Activated CD4-positive, alpha-beta T cell treated with anti-CD3 and anti-CD28 coated beads, Interleukin-2, amount 50 U/mL, for 1 hour (primary cell): Measurements from ENCODE around the gene ELMOD3.
"Not testable (repeated sequence)": the region's sequence is repeated elsewhere in the genome, so short reads cannot be mapped to it uniquely, and the experiment has no call there.

Experiments
- DNase-seq: peaks from one replicate; pipeline ENCODE4 v3.0.0-alpha.2; 2020

The ELMOD3 gene

GRCh38 chr2:85405201-85406059 is 50.9 kb downstream of the ELMOD3 start:
- DNase-seq: peak; percentile 58

GRCh38 chr2:85409845-85410583 is 55.4 kb downstream of the ELMOD3 start, which contains the start of gene CAPG:
TSS of gene CAPG (minus strand) at chr2:85410366. CDS start at chr2:85402145, 8,221 bp downstream.
- peak; percentile 26 for DNase-seq

GRCh38 chr2:85410584-85411404 is 56.2 kb downstream of the ELMOD3 start:
- DNase-seq: no peak

GRCh38 chr2:85411405-85411748 is 56.8 kb downstream of the ELMOD3 start:
- no peak for DNase-seq

GRCh38 chr2:85413592-85414420 is 59.2 kb downstream of the ELMOD3 start:
- DNase-seq: no peak

GRCh38 chr2:85414421-85414759 is 59.8 kb downstream of the ELMOD3 start:
- DNase-seq: not testable (repeated sequence)

GRCh38 chr2:85414761-85415553 is 60.4 kb downstream of the ELMOD3 start:
- no peak for DNase-seq

GRCh38 chr2:85415980-85416650 is 61.5 kb downstream of the ELMOD3 start:
- DNase-seq: no peak

GRCh38 chr2:85418132-85419008 is 63.8 kb downstream of the ELMOD3 start, which contains the start of gene SH2D6:
TSS of gene SH2D6 (plus strand) at chr2:85418714. CDS start at chr2:85429466, 10,752 bp downstream.
- peak; percentile 82 for DNase-seq

GRCh38 chr2:85419009-85419675 is 64.6 kb downstream of the ELMOD3 start:
- DNase-seq: no peak

- DNase-seq: peak; percentile 88
These were observed 66.1 kb downstream of the ELMOD3 start for GRCh38 chr2:85420536-85421259.

GRCh38 chr2:85421260-85422071 is 66.9 kb downstream of the ELMOD3 start:
- DNase-seq: no peak

- DNase-seq: no peak
These were observed 67.5 kb downstream of the ELMOD3 start for GRCh38 chr2:85422072-85422457.

- DNase-seq: no peak
These were observed 69.0 kb downstream of the ELMOD3 start for GRCh38 chr2:85423525-85423924.

GRCh38 chr2:85425588-85425987 is 71.0 kb downstream of the ELMOD3 start:
- no peak for DNase-seq

- DNase-seq: no peak
These were observed 72.8 kb downstream of the ELMOD3 start for GRCh38 chr2:85427300-85427835.

GRCh38 chr2:85428343-85428881 is 73.8 kb downstream of the ELMOD3 start:
- DNase-seq: no peak
